Lung (tissue), 12 donors: Measurements from ENCODE around the gene LRRK1. TPM values are rescaled to one million over a fixed set of nuclear protein-coding genes. Genes with fewer than 3 reads are reported as not detected.

Experiments used
- ATAC-seq: fragments of 200-7000 bp; cut with Tn5 transposase; one replicate; pipeline ENCODE4 v1.9.1; 2020; ENCODE audit warnings: moderate number of reproducible peaks; ENCODE audit not compliant: insufficient read depth, low FRiP score
- DNase-seq, 3 donors: peaks; one replicate each; pipeline ENCODE4 v3.0.0-alpha.2; 2013 to 2017
- H3K27ac ChIP-seq, 2 donors: one replicate each; pipeline ENCODE4 v1.5.1; 2013; ENCODE audit warnings: mild to moderate bottlenecking in 2 of 2, moderate library complexity in 2 of 2, control low read depth in 1 of 2, inconsistent platforms in 1 of 2, low read depth in 1 of 2, low read length in 1 of 2
- H3K27me3 ChIP-seq, 3 donors: one replicate each; pipeline ENCODE4 v1.5.1; 2013; ENCODE audit warnings: low read length in 2 of 3; ENCODE audit not compliant: control insufficient read depth in 3 of 3, insufficient read depth in 3 of 3
- H3K36me3 ChIP-seq, 4 donors: one replicate each; pipeline ENCODE4 v1.5.1; 2013; ENCODE audit warnings: low read length in 4 of 4, mild to moderate bottlenecking in 1 of 4, moderate library complexity in 1 of 4; ENCODE audit not compliant: control insufficient read depth in 4 of 4, insufficient read depth in 4 of 4
- H3K4me1 ChIP-seq, 5 donors: one replicate each; pipeline ENCODE4 v1.5.1; 2013; ENCODE audit warnings: low read length in 5 of 5, mild to moderate bottlenecking in 2 of 5, moderate library complexity in 1 of 5; ENCODE audit not compliant: control insufficient read depth in 5 of 5, insufficient read depth in 5 of 5
- H3K4me3 ChIP-seq: one replicate; pipeline ENCODE4 v1.5.1; 2013; ENCODE audit warnings: mild to moderate bottlenecking, control low read depth, moderate library complexity
- H3K9ac ChIP-seq, 2 donors: one replicate each; pipeline ENCODE4 v1.5.1; 2013; ENCODE audit warnings: low read length in 2 of 2, control low read depth in 1 of 2; ENCODE audit not compliant: insufficient read depth in 1 of 2
- H3K9me3 ChIP-seq, 4 donors: one replicate each; pipeline ENCODE4 v1.5.1; 2013; ENCODE audit warnings: low read length in 3 of 4, mild to moderate bottlenecking in 1 of 4, moderate library complexity in 1 of 4; ENCODE audit not compliant: control insufficient read depth in 4 of 4, insufficient read depth in 3 of 4
- WGBS, 2 donors: extraction: QIAGEN DNeasy Blood & Tissue Kit; methylation state at CpG; one replicate each; pipeline ENCODE4 v1.1.7; 2013; 5-methylcytosine and 5-hydroxymethylcytosine counted together
- polyA plus RNA-seq, 2 donors: library from polyadenylated mRNA; stranded (reverse); fragments of 200-250 nt; gene quantifications; one replicate each; pipeline ENCODE4 v1.2.1, GENCODE V29; 2013
- total RNA-seq, 2 donors: library from RNA; depleted of rRNA in 1 of 2; stranded (reverse); fragments of >200 nt in 1 of 2; gene quantifications; one replicate each; pipeline ENCODE4 v1.2.1, GENCODE V29; 2014 to 2021
- TF ChIP-seq, protein P1 (sequence below): IDR thresholded peaks from 2 replicates; pipeline ENCODE4 v1.5.1; 2012; ENCODE audit warnings: mild to moderate bottlenecking; ENCODE audit errors: control extremely low read depth, extremely low read depth
- donor health status: control.
- donor health status: control.
- donor health status: Bipolar disorder and iron deficiency.
- donor health status: healthy.
- donor health status: DM: yes; HTN: yes; CAD: no.

Gene LRRK1
- total and polyA plus RNA-seq, 4 donors: 5.7 to 22.9 (median 9.7) TPM

DNA sequence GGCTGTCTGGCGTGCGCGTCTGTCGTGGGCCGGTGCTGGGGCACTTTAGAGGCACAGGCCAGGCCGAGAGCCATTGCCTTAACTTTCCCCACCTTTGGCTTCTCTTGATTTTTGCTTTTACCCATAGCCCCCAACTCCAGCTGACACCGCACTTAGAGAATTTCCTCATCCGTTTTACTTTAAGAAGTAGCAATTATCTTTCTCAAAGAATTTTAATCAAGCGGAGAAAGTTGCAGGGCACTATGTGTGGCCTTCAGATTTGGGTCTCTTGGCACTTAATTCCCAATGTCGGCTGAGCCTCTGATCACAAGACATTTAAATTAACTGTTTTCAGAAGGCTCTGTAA is 38.3 kb upstream of the LRRK1 start:
- TF ChIP-seq, protein P1, sequence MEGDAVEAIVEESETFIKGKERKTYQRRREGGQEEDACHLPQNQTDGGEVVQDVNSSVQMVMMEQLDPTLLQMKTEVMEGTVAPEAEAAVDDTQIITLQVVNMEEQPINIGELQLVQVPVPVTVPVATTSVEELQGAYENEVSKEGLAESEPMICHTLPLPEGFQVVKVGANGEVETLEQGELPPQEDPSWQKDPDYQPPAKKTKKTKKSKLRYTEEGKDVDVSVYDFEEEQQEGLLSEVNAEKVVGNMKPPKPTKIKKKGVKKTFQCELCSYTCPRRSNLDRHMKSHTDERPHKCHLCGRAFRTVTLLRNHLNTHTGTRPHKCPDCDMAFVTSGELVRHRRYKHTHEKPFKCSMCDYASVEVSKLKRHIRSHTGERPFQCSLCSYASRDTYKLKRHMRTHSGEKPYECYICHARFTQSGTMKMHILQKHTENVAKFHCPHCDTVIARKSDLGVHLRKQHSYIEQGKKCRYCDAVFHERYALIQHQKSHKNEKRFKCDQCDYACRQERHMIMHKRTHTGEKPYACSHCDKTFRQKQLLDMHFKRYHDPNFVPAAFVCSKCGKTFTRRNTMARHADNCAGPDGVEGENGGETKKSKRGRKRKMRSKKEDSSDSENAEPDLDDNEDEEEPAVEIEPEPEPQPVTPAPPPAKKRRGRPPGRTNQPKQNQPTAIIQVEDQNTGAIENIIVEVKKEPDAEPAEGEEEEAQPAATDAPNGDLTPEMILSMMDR: no peak
- Histone ChIP-seq H3K27ac (no peak overlapping the region), H3K9me3 (no peaks in the 10 kb centered on the region), H3K36me3 (no peaks in the 10 kb centered on the region), H3K9ac (no peak overlapping the region), H3K27me3 (peaks cover 18 to 72% (median 48%) of the 10 kb centered on the region in 3 donors), H3K4me3 (no peak overlapping the region), H3K4me1 (peaks cover 0 to 20% (median 4%) of the 10 kb centered on the region in 5 donors)
- WGBS, 2 donors: 36 to 44% methylated on average over 10 of the region's 10 CpGs
- ATAC-seq (no peak), DNase-seq (peak in 2 of 3 donors; percentile 50 to 61)

DNA sequence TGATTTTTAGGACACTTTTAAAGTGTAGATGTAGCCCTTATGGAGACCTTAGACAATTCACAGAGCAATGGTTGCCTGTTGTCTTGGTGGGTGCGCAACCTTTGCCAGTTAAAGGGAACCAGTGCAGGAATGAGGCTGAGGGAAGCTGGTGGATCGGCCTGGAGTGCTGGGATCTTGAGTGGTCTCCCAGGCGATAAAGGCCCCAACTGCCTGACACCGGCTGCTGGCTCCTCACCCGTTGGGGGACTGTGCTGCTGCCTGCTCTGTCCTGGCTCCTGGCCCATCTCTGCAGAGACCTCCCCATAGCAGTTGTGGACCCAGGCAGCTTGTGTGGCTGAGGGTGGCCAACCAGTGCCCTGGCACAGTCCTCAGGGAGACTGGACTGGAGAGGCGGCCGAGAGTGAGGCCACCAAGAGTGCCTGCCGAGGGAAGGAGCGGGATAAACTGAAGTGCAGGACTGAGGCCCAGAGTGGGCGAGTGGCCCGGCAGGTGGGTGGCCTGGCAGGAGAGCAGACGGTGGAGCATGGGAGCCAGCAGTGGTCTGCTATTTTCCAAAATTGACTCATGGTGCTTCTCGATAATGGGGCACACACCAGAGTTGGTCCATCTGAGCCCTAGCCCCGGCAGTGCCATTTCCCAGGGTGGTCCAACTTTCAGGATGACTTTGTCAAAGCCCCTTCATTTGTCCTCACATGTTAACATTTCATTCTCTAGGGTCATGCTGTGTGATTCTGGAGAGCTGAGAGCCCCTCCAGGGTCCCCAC is 37.4 kb upstream of the LRRK1 start:
- Histone ChIP-seq H3K9me3 (no peaks in the 10 kb centered on the region), H3K9ac (no peak overlapping the region), H3K36me3 (no peaks in the 10 kb centered on the region), H3K4me3 (no peak overlapping the region), H3K27me3 (peaks cover 18 to 70% (median 44%) of the 10 kb centered on the region in 3 donors), H3K27ac (no peak overlapping the region), H3K4me1 (peaks cover 0 to 20% (median 4%) of the 10 kb centered on the region in 5 donors)
- WGBS, 2 donors: 91 to 94% methylated on average over 14 of the region's 14 CpGs
- DNase-seq (no peak), ATAC-seq (no peak)
- TF ChIP-seq, protein P1: no peak

- Histone ChIP-seq H3K4me1 (peaks cover 0 to 30% (median 8%) of the 10 kb centered on the region in 5 donors), H3K9ac (no peak overlapping the region), H3K27ac (no peak overlapping the region), H3K27me3 (peaks cover 14 to 58% (median 33%) of the 10 kb centered on the region in 3 donors), H3K36me3 (no peaks in the 10 kb centered on the region), H3K4me3 (no peak overlapping the region), H3K9me3 (no peaks in the 10 kb centered on the region)
- 49 to 63% methylated on average over 8 of the region's 8 CpGs for WGBS, 2 donors
- ATAC-seq (no peak), DNase-seq (no peak)
- TF ChIP-seq, protein P1: no peak
These were observed 34.0 kb upstream of the LRRK1 start for GRCh38 chr15:100885116-100885515.

DNA sequence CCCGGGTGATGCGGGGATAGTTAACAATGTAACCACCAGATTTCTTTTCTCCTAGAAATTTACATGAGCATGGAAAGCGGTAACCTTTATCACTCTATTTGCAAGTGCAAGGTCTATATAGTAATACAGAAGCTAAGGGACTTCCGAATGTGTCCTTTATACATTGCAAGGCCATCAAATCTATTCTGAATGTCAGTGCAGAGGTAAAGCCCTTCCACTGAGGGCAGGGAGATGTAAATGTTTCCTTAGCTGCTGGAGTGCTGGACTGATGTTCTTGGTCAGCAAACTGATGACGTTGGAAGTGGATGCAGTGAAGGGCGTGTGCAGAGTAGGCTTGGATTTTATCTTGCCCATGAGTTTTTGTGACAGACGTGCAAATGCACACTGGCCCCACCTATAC is 33.3 kb upstream of the LRRK1 start:
- H3K36me3 ChIP-seq: no peaks in the 10 kb centered on the region
- no peak overlapping the region for H3K9ac ChIP-seq
- H3K27ac ChIP-seq: no peak overlapping the region
- H3K4me3 ChIP-seq: no peak overlapping the region
- ATAC-seq (no peak), DNase-seq (no peak)
- H3K9me3 ChIP-seq: no peaks in the 10 kb centered on the region
- H3K4me1 ChIP-seq: peaks cover 0 to 23% (median 5%) of the 10 kb centered on the region in 5 donors
- 86% methylated on average over 7 of the region's 7 CpGs for WGBS, 2 donors
- peaks cover 12 to 51% (median 29%) of the 10 kb centered on the region in 3 donors for H3K27me3 ChIP-seq
- TF ChIP-seq, protein P1: no peak
